Measurements from ENCODE around the gene DNAH8.

Gene DNAH8

GRCh38 chr6:39018103-39018502, 303.0 kb downstream of the DNAH8 start:
- no peak for DNase-seq (ENCODE audit: low spot score)

- DNase-seq (ENCODE audit: low spot score) = no peak
These were observed 305.0 kb downstream of the DNAH8 start for GRCh38 chr6:39020136-39020535.

GRCh38 chr6:39021041-39021440, 305.9 kb downstream of the DNAH8 start:
- DNase-seq (ENCODE audit: low spot score) = no peak

- DNase-seq (ENCODE audit: low spot score) = no peak
These were observed 306.7 kb downstream of the DNAH8 start for GRCh38 chr6:39021779-39022178.

- DNase-seq (ENCODE audit: low spot score) = no peak
These were observed 311.1 kb downstream of the DNAH8 start for GRCh38 chr6:39026175-39026574.

GRCh38 chr6:39029156-39030011, 314.3 kb downstream of the DNAH8 start:
- peak; percentile 26 for DNase-seq (ENCODE audit: low spot score)

GRCh38 chr6:39035681-39036080, 320.6 kb downstream of the DNAH8 start:
- no peak for DNase-seq (ENCODE audit: low spot score)

- no peak for DNase-seq (ENCODE audit: low spot score)
These were observed 322.0 kb downstream of the DNAH8 start for GRCh38 chr6:39037082-39037508.

GRCh38 chr6:39037707-39038106, 322.6 kb downstream of the DNAH8 start:
- no peak for DNase-seq (ENCODE audit: low spot score)

- no peak for DNase-seq (ENCODE audit: low spot score)
These were observed 325.1 kb downstream of the DNAH8 start for GRCh38 chr6:39040080-39040673.

GRCh38 chr6:39041072-39041471, 326.0 kb downstream of the DNAH8 start:
- no peak for DNase-seq (ENCODE audit: low spot score)

- DNase-seq (ENCODE audit: low spot score) = no peak
These were observed 328.7 kb downstream of the DNAH8 start for GRCh38 chr6:39043776-39044175.

GRCh38 chr6:39044181-39044580, 329.1 kb downstream of the DNAH8 start:
- DNase-seq (ENCODE audit: low spot score) = no peak

GRCh38 chr6:39047434-39048327, 332.6 kb downstream of the DNAH8 start:
- no peak for DNase-seq (ENCODE audit: low spot score)

- no peak for DNase-seq (ENCODE audit: low spot score)
These were observed 333.6 kb downstream of the DNAH8 start, which contains the start of gene GLP1R for GRCh38 chr6:39048481-39049399. Gene GLP1R, plus strand, starts transcription at chr6:39048781. Its CDS starts 60 bp downstream, at chr6:39048841.

- DNase-seq (ENCODE audit: low spot score) = no peak
These were observed 334.6 kb downstream of the DNAH8 start for GRCh38 chr6:39049575-39050283.

- no peak for DNase-seq (ENCODE audit: low spot score)
These were observed 335.5 kb downstream of the DNAH8 start for GRCh38 chr6:39050453-39051112.

- no peak for DNase-seq (ENCODE audit: low spot score)
These were observed 336.4 kb downstream of the DNAH8 start for GRCh38 chr6:39051399-39052122.

GRCh38 chr6:39053016-39053624, 338.0 kb downstream of the DNAH8 start:
- no peak for DNase-seq (ENCODE audit: low spot score)

Measured in LoVo (cell line).